ENCODE measurements around the gene CDC25B. TPM values are rescaled to one million over a fixed set of nuclear protein-coding genes. Genes with fewer than 3 reads are reported as not detected.

The CDC25B gene
- total RNA-seq, 5 donors from 2014 or later (not counting 1 experiment from before 2014, with no cell fraction given) = 216 to 409 (median 401) TPM

DNA sequence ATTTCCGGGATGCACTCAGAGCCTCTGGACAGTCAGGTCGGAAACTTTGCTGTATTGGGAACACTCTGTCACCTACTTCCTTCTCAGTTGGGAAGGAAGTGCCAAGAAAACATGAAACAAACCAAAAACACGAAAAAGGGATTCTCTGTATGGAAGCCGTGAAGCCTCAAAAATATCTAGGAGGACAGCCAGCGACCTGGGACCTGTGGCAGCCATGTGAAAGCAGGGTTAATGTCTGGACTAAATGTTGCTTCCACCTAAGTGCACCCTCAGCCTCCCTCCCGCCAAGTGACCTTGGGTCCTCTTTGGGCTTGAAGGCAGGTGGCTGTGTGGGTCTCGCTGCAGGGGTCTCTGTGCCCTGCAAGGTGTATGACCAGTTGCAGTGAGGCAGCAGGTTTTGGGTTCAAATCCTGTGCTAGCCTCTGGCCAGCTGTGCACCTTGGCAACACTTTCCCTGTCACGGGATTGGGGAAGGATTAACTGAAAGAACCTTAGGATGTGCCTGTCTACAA is 51.4 kb downstream of the CDC25B start:
- no peak for ATAC-seq (replicated peaks in 1 of 4)
- WGBS (ENCODE audit: insufficient coverage) = 45% methylated on average over 5 of the region's 8 CpGs
- Histone ChIP-seq H3K36me3 (ENCODE audit: control insufficient read depth in 2 of 2, extremely low read depth in 1 of 2, insufficient read depth in 1 of 2, low read length in 1 of 2) (no peaks in the 10 kb centered on the region), H3K4me1 (ENCODE audit: control insufficient read depth in 1 of 2, extremely low read depth in 1 of 2, insufficient read depth in 2 of 2, low read length in 2 of 2) (peaks cover 2 to 27% of the 10 kb centered on the region in 2 experiments), H3K27ac (ENCODE audit: low read length) (peak overlapping the region; percentile 75), H3K9me3 (no peaks in the 10 kb centered on the region), H3K4me3 (ENCODE audit: control insufficient read depth in 1 of 2, extremely low read depth in 1 of 2, low read length in 1 of 2) (peak overlapping the region; percentile 73 to 98), H3K27me3 (replicated peaks in 1 of 2; ENCODE audit: control insufficient read depth in 2 of 2, extremely low read depth in 1 of 2, insufficient read depth in 2 of 2, low read length in 1 of 2) (no peaks in the 10 kb centered on the region)
- peak overlapping the region; percentile 80 to 91 for H3K27ac Mint-ChIP-seq
- no peak for DNase-seq
- ChIA-PET CTCF (no interaction called here), POLR2A (no interaction called here)
- H3K4me3 Mint-ChIP-seq = peak overlapping the region; percentile 85 to 90 (median 86)
- no peaks in the 10 kb centered on the region for H3K9me3 Mint-ChIP-seq
- no peaks in the 10 kb centered on the region for H3K36me3 Mint-ChIP-seq
- no peaks in the 10 kb centered on the region for H3K27me3 Mint-ChIP-seq
- peaks cover 27 to 34% (median 27%) of the 10 kb centered on the region in 3 donors for H3K4me1 Mint-ChIP-seq

DNA sequence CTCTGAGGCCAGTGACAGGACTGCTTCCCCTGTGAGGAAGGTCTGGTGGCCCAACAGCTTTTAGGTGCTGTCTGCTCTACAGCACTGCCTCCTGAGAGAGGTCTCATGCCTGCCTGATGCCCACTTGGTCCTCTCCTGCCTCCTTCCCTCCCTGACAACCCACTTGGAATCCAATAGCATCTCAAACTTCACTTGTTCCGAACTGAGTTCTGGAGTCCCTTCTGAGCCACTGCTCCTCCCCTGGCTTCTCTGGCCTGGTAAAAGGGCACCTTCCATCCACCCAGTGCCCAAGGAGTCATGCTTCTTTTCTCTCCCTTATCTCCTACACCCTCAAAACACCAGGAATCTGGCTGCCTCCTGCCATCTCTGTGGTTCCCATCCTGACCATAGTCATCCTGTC is 52.5 kb downstream of the CDC25B start:
- H3K27me3 ChIP-seq (replicated peaks in 1 of 2; ENCODE audit: control insufficient read depth in 2 of 2, extremely low read depth in 1 of 2, insufficient read depth in 2 of 2, low read length in 1 of 2) = no peaks in the 10 kb centered on the region
- H3K4me3 ChIP-seq (ENCODE audit: control insufficient read depth in 1 of 2, extremely low read depth in 1 of 2, low read length in 1 of 2) = no peak overlapping the region
- H3K27ac ChIP-seq (ENCODE audit: low read length) = no peak overlapping the region
- DNase-seq (no peak), ATAC-seq (replicated peaks in 1 of 4) (no peak)
- WGBS (ENCODE audit: insufficient coverage) = 89% methylated on average over 1 of the region's 1 CpG
- H3K36me3 ChIP-seq (ENCODE audit: control insufficient read depth in 2 of 2, extremely low read depth in 1 of 2, insufficient read depth in 1 of 2, low read length in 1 of 2) = no peaks in the 10 kb centered on the region
- Mint-ChIP-seq H3K9me3 (no peaks in the 10 kb centered on the region), H3K4me1 (peaks cover 27 to 34% (median 27%) of the 10 kb centered on the region in 3 donors), H3K27me3 (no peaks in the 10 kb centered on the region), H3K4me3 (peak overlapping the region; percentile 85 to 90 (median 86)), H3K36me3 (no peaks in the 10 kb centered on the region), H3K27ac (peak overlapping the region; percentile 75 to 82)
- CTCF ChIA-PET = interaction anchor here in 1 of 2 donors (0.6 kb wide), 1 partner anchor 116 kb away, joined by 4 read pairs; no protein-coding TSS in a partner anchor
- POLR2A ChIA-PET = interaction anchor here (0.6 kb wide), 2 partner anchors 82 to 1290 kb away, joined by 3 read pairs; no protein-coding TSS in a partner anchor
- no peaks in the 10 kb centered on the region for H3K9me3 ChIP-seq
- peaks cover 2 to 27% of the 10 kb centered on the region in 2 experiments for H3K4me1 ChIP-seq (ENCODE audit: control insufficient read depth in 1 of 2, extremely low read depth in 1 of 2, insufficient read depth in 2 of 2, low read length in 2 of 2)

DNA sequence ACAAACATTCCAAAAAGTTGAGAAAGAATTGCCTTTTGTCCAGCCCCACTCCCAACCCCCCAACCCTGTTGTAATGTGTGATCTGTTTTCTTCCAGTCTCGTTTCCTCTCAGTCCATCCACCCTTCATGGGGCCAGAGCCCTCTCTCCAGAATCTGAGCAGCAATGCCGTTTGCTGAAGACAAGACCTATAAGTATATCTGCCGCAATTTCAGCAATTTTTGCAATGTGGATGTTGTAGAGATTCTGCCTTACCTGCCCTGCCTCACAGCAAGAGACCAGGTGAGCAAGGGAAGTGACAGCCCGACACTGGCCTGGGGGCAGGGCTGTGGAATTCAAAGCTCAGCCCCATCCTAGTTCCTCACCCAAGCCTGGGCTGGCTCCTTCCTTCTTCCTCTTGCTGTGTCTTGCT is 58.4 kb downstream of the CDC25B start:
- Mint-ChIP-seq H3K27me3 (no peaks in the 10 kb centered on the region), H3K9me3 (no peaks in the 10 kb centered on the region), H3K4me3 (no peak overlapping the region), H3K27ac (peak overlapping the region in 1 of 2 donors; percentile 43), H3K4me1 (peaks cover 11 to 19% (median 18%) of the 10 kb centered on the region in 3 donors), H3K36me3 (peaks cover 15% of the 10 kb centered on the region)
- Histone ChIP-seq H3K4me3 (ENCODE audit: control insufficient read depth in 1 of 2, extremely low read depth in 1 of 2, low read length in 1 of 2) (no peak overlapping the region), H3K4me1 (ENCODE audit: control insufficient read depth in 1 of 2, extremely low read depth in 1 of 2, insufficient read depth in 2 of 2, low read length in 2 of 2) (peaks cover 0 to 10% of the 10 kb centered on the region in 2 experiments), H3K9me3 (no peaks in the 10 kb centered on the region), H3K27me3 (replicated peaks in 1 of 2; ENCODE audit: control insufficient read depth in 2 of 2, extremely low read depth in 1 of 2, insufficient read depth in 2 of 2, low read length in 1 of 2) (no peaks in the 10 kb centered on the region), H3K27ac (ENCODE audit: low read length) (no peak overlapping the region), H3K36me3 (ENCODE audit: control insufficient read depth in 2 of 2, extremely low read depth in 1 of 2, insufficient read depth in 1 of 2, low read length in 1 of 2) (peaks cover 9 to 33% of the 10 kb centered on the region in 2 donors)
- ChIA-PET CTCF (interaction anchor here (0.6 to 1.6 kb wide), 16 partner anchors 28 to 294 kb away, joined by 3 to 6 read pairs (median 4); partner anchors contain the start of genes CENPB (in 2 of the 2) and AP5S1 (in 1 of the 2)), POLR2A (interaction anchor here (0.6 to 0.7 kb wide), 2 partner anchors 9 to 1279 kb away, joined by 5 to 8 read pairs; no protein-coding TSS in a partner anchor)
- ATAC-seq (replicated peaks in 1 of 4) (peak in 1 of 4 experiments; percentile 26), DNase-seq (no peak)
- no CpG with 5 or more reads among the region's 4 CpGs for WGBS (ENCODE audit: insufficient coverage)

Other genes with a start within 250 kb of the CDC25B start
- not detected for gene GFRA4, start 132.9 kb upstream of the CDC25B start, total RNA-seq
- not detected for gene ADAM33, start 114.3 kb upstream of the CDC25B start, total RNA-seq
- gene SIGLEC1, start 83.7 kb upstream of the CDC25B start, total RNA-seq = under 1 TPM in 3 of 5 donors, not detected in 2; 0.06 to 0.16 (median 0.12) TPM
- gene HSPA12B, start 63.6 kb upstream of the CDC25B start, total RNA-seq = under 1 TPM in 2 of 5 donors, not detected in 3; 0.10 to 0.12 TPM
- gene ADISSP, start 28.6 kb upstream of the CDC25B start, total RNA-seq = 10 to 100 TPM; 16.2 to 28.7 (median 22.6) TPM
- under 1 TPM in 1 of 5 donors, not detected in 4; 0.16 TPM for gene SPEF1, start 14.9 kb upstream of the CDC25B start, total RNA-seq
- 10 to 100 TPM; 37.0 to 79.0 (median 60.8) TPM for gene CENPB, start 9.6 kb upstream of the CDC25B start, total RNA-seq
- gene AP5S1, start 24.2 kb downstream of the CDC25B start, total RNA-seq = 10 to 100 TPM; 11.5 to 17.3 (median 14.4) TPM
- 10 to 100 TPM; 25.7 to 46.9 (median 43.3) TPM for gene MAVS, start 50.5 kb downstream of the CDC25B start, total RNA-seq
- gene PANK2, start 93.1 kb downstream of the CDC25B start, total RNA-seq = 10 to 100 TPM; 45.0 to 67.0 (median 63.6) TPM
- 10 to 100 TPM in 4 of 5 donors, 1 to 10 TPM in 1; 6.9 to 31.7 (median 23.7) TPM for gene RNF24, start 219.2 kb downstream of the CDC25B start, total RNA-seq